ENCODE data around the gene WDR70. TPM values are rescaled to one million over a fixed set of nuclear protein-coding genes. Genes with fewer than 3 reads are reported as not detected.

Gene WDR70
- total RNA-seq, 2 donors from 2014 or later: 25.9 to 27.0 TPM

- intact Hi-C loops (cut with DNase I): no loop called here
- 88 to 93% methylated on average over 3 of the region's 3 CpGs for WGBS, 2 donors
- no peak for TF ChIP-seq POLR2A (IDR thresholded peaks at IDR 0.05)
- TF ChIP-seq CTCF (IDR thresholded peaks at IDR 0.05): no peak
- Histone ChIP-seq H3K4me3 (no peak overlapping the region), H3K36me3 (replicated peaks in 1 of 2; ENCODE audit: insufficient read depth in 1 of 2, low read depth in 2 of 2) (no peaks in the 10 kb centered on the region), H3K27me3 (no peaks in the 10 kb centered on the region), H3K27ac (no peak overlapping the region), H3K9me3 (no peaks in the 10 kb centered on the region), H3K4me1 (no peaks in the 10 kb centered on the region)
- DNase-seq (no peak), ATAC-seq (no peak)
Observed at GRCh38 chr5:37598733-37599132, 219.6 kb downstream of the WDR70 start.

- DNase-seq: no peak
- H3K4me1 ChIP-seq: no peaks in the 10 kb centered on the region
- H3K27me3 ChIP-seq: no peaks in the 10 kb centered on the region
- WGBS, 2 donors: 96 to 100% methylated on average over 1 of the region's 1 CpG
- no peaks in the 10 kb centered on the region for H3K36me3 ChIP-seq (replicated peaks in 1 of 2; ENCODE audit: insufficient read depth in 1 of 2, low read depth in 2 of 2)
- TF ChIP-seq POLR2A (IDR thresholded peaks at IDR 0.05) (no peak), CTCF (IDR thresholded peaks at IDR 0.05) (no peak)
- H3K27ac ChIP-seq: no peak overlapping the region
- no peak overlapping the region for H3K4me3 ChIP-seq
- intact Hi-C loops (cut with DNase I): no loop called here
- no peaks in the 10 kb centered on the region for H3K9me3 ChIP-seq
- ATAC-seq: no peak
Observed at GRCh38 chr5:37601163-37601562, 222.0 kb downstream of the WDR70 start.

- Histone ChIP-seq H3K36me3 (replicated peaks in 1 of 2; ENCODE audit: insufficient read depth in 1 of 2, low read depth in 2 of 2) (no peaks in the 10 kb centered on the region), H3K4me1 (no peaks in the 10 kb centered on the region), H3K4me3 (no peak overlapping the region), H3K27me3 (no peaks in the 10 kb centered on the region), H3K27ac (no peak overlapping the region), H3K9me3 (no peaks in the 10 kb centered on the region)
- intact Hi-C loops (cut with DNase I): no loop called here
- 100% methylated on average over 1 of the region's 1 CpG for WGBS, 2 donors
- DNase-seq: no peak
- no peak for ATAC-seq
- TF ChIP-seq POLR2A (IDR thresholded peaks at IDR 0.05) (no peak), CTCF (IDR thresholded peaks at IDR 0.05) (no peak)
Observed at GRCh38 chr5:37603072-37603471, 224.0 kb downstream of the WDR70 start.

- TF ChIP-seq CTCF (IDR thresholded peaks at IDR 0.05): no peak
- TF ChIP-seq POLR2A (IDR thresholded peaks at IDR 0.05): no peak
- intact Hi-C loops (cut with DNase I): no loop called here
- WGBS, 2 donors: 82 to 100% methylated on average over 1 of the region's 1 CpG
- Histone ChIP-seq H3K4me1 (no peaks in the 10 kb centered on the region), H3K27me3 (no peaks in the 10 kb centered on the region), H3K36me3 (replicated peaks in 1 of 2; ENCODE audit: insufficient read depth in 1 of 2, low read depth in 2 of 2) (no peaks in the 10 kb centered on the region), H3K4me3 (no peak overlapping the region), H3K27ac (no peak overlapping the region), H3K9me3 (no peaks in the 10 kb centered on the region)
- no peak for DNase-seq
- ATAC-seq: no peak
Observed at GRCh38 chr5:37604290-37604689, 225.2 kb downstream of the WDR70 start.

- Histone ChIP-seq H3K27me3 (no peaks in the 10 kb centered on the region), H3K9me3 (no peaks in the 10 kb centered on the region), H3K4me1 (no peaks in the 10 kb centered on the region), H3K27ac (no peak overlapping the region), H3K36me3 (replicated peaks in 1 of 2; ENCODE audit: insufficient read depth in 1 of 2, low read depth in 2 of 2) (no peaks in the 10 kb centered on the region), H3K4me3 (no peak overlapping the region)
- no peak for TF ChIP-seq CTCF (IDR thresholded peaks at IDR 0.05)
- TF ChIP-seq POLR2A (IDR thresholded peaks at IDR 0.05): no peak
- 84 to 89% methylated on average over 1 of the region's 1 CpG for WGBS, 2 donors
- ATAC-seq (no peak), DNase-seq (no peak)
- intact Hi-C loops (cut with DNase I): no loop called here
Observed at GRCh38 chr5:37606148-37606547, 227.0 kb downstream of the WDR70 start.
